Breast epithelium (tissue), 3 donors: Measurements from ENCODE around the gene PHYKPL.

Experiments
- POLR2A ChIP-seq: fragments of 450-650 bp; IDR thresholded peaks from one replicate; pipeline ENCODE4 v1.6.1; 2016; ENCODE audit warnings: antibody characterized with exemption, mild to moderate bottlenecking, moderate library complexity
- POLR2AphosphoS5 ChIP-seq, 3 donors: sonication (generic); formaldehyde crosslinking; IDR thresholded peaks; one replicate each; pipeline ENCODE4 v1.6.1; 2017; ENCODE audit warnings: antibody characterized with exemption in 3 of 3

- TF ChIP-seq POLR2AphosphoS5 (IDR thresholded peaks at IDR 0.05): no peak
- TF ChIP-seq POLR2A: no peak
Observed at GRCh38 chr5:178189433-178189832, 43.2 kb downstream of the PHYKPL start.
